ENCODE data around the gene ACTN1. TPM values are rescaled to one million over a fixed set of nuclear protein-coding genes. Genes with fewer than 3 reads are reported as not detected.

ACTN1 gene
- total RNA-seq, 1 experiment from 2014 or later: 148 TPM

- Histone ChIP-seq H3K9me3 (ENCODE audit: low read depth, low read length, poor library complexity, severe bottlenecking) (no peaks in the 10 kb centered on the region), H3K4me3 (ENCODE audit: low read depth, low read length, poor library complexity, severe bottlenecking) (no peak overlapping the region), H3K27me3 (replicated peaks; ENCODE audit: insufficient read depth, low read depth, low read length, poor library complexity) (no peaks in the 10 kb centered on the region), H3K4me1 (ENCODE audit: insufficient read depth, low read length, poor library complexity, severe bottlenecking) (peaks cover 13% of the 10 kb centered on the region), H3K36me3 (ENCODE audit: insufficient read depth, low read length, poor library complexity, severe bottlenecking) (no peaks in the 10 kb centered on the region), H3K27ac (ENCODE audit: low read depth, low read length, poor library complexity, severe bottlenecking) (no peak overlapping the region)
- BruUV-seq (replicated peaks): no TSS peak
- TF ChIP-seq, protein P1, sequence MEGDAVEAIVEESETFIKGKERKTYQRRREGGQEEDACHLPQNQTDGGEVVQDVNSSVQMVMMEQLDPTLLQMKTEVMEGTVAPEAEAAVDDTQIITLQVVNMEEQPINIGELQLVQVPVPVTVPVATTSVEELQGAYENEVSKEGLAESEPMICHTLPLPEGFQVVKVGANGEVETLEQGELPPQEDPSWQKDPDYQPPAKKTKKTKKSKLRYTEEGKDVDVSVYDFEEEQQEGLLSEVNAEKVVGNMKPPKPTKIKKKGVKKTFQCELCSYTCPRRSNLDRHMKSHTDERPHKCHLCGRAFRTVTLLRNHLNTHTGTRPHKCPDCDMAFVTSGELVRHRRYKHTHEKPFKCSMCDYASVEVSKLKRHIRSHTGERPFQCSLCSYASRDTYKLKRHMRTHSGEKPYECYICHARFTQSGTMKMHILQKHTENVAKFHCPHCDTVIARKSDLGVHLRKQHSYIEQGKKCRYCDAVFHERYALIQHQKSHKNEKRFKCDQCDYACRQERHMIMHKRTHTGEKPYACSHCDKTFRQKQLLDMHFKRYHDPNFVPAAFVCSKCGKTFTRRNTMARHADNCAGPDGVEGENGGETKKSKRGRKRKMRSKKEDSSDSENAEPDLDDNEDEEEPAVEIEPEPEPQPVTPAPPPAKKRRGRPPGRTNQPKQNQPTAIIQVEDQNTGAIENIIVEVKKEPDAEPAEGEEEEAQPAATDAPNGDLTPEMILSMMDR (conservative IDR thresholded peaks at IDR 0.05; ENCODE audit: low read depth, low read length): no peak
- TF ChIP-seq EZH2 (IDR thresholded peaks at IDR 0.05; ENCODE audit: borderline replicate concordance, low read depth, low read length, poor library complexity, severe bottlenecking): no peak
- no peak for DNase-seq (ENCODE audit: low spot score)
- POLR2A ChIA-PET (ENCODE audit: low non-redundant PET): no interaction called here
- intact Hi-C loops (cut with micrococcal nuclease; ENCODE audit: unreplicated experiment): no loop called here
- CTCF ChIA-PET: no interaction called here
Observed at GRCh38 chr14:68981139-68981538, 2.0 kb upstream of the ACTN1 start.

DNA sequence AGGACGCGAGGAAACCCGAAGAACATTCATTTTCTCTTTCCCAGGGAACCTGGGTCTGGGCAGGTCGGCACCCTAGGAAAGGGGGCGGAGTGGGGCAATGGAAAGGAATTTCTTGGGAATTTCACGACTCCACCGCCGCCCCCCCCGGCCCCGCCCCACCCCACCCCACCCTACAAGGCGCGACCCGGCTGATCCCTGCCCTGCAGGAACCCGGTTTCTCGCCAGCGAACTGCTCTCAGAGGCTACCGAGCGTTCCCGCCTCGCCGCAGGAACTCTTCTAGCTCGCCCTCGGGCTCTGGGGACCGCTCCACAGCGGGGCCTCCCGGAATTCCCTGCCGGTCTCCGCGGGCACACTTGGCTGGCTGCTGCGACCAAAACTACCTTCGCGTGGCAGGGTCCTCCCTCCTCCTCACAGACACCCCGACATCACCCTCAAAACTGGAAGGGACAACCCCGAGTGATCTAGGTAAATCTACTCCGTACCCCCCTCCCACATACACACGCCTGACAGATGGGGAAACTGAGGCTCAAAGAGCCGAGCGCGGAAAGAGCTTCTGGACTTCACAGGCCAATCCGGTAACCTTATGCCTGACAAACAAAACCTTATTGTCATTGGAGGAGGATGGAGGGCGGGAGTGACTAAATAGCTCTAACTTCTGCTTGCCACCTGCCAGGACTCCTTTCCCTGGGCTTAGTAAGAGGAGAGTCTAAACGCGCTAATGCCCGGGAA lies 785 bp upstream of the ACTN1 start:
- peaks cover 4% of the 10 kb centered on the region for H3K36me3 ChIP-seq (ENCODE audit: insufficient read depth, low read length, poor library complexity, severe bottlenecking)
- ChIA-PET POLR2A (ENCODE audit: low non-redundant PET) (no interaction called here), CTCF (interaction anchor here (1.2 to 1.4 kb wide), 2 partner anchors 26 to 136 kb away, joined by 3 to 4 read pairs; no protein-coding TSS in a partner anchor)
- H3K27ac ChIP-seq (ENCODE audit: low read depth, low read length, poor library complexity, severe bottlenecking): peak overlapping the region; percentile 75
- no TSS peak for BruUV-seq (replicated peaks)
- DNase-seq (ENCODE audit: low spot score): peak; percentile 45
- TF ChIP-seq EZH2 (IDR thresholded peaks at IDR 0.05; ENCODE audit: borderline replicate concordance, low read depth, low read length, poor library complexity, severe bottlenecking): no peak
- TF ChIP-seq, protein P1 (conservative IDR thresholded peaks at IDR 0.05; ENCODE audit: low read depth, low read length): no peak
- no peaks in the 10 kb centered on the region for H3K27me3 ChIP-seq (replicated peaks; ENCODE audit: insufficient read depth, low read depth, low read length, poor library complexity)
- peak overlapping the region; percentile 100 for H3K4me3 ChIP-seq (ENCODE audit: low read depth, low read length, poor library complexity, severe bottlenecking)
- no peaks in the 10 kb centered on the region for H3K9me3 ChIP-seq (ENCODE audit: low read depth, low read length, poor library complexity, severe bottlenecking)
- H3K4me1 ChIP-seq (ENCODE audit: insufficient read depth, low read length, poor library complexity, severe bottlenecking): peaks cover 13% of the 10 kb centered on the region
- intact Hi-C loops (cut with micrococcal nuclease; ENCODE audit: unreplicated experiment): loop anchor here (2.0 kb wide), 2 partner anchors 27 to 69 kb away; no protein-coding TSS in a partner anchor

DNA sequence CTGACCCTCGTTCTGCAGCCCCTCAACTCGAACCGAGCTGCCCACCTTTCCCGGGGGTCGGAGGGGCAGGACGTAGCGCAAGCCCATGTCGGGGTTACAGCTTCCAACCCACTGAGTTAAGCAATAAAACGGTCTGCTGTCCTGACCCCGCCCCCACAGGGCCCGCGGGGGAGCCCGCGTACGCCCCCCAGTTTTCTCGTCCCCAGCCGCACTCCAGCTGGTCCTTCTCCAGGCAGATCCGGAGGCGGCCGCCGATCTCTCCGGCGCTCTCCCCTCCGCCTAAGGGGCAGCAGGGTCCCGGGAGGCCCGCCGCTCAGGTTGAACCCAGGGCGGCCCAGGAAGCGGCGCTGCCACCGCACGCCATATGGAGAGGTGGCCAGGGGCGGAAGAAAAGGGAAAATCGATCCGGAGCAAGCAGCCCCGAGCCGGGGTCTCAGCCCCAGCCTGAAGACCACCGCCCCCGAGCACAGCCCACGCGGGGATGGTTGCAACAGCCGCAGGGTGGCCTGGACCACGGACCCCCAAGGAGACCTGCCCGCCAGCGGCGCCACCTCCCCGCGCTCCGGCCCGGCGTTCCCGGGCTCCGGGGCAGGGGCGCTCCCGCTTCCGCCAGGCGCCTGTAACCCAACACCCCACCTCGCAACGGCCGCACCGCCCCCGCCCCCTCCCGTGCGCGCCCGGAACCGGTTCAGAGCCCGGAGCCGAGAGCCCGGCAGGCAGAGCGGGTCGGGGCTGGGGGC lies 760 bp downstream of the ACTN1 start:
- H3K4me3 ChIP-seq (ENCODE audit: low read depth, low read length, poor library complexity, severe bottlenecking): peak overlapping the region; percentile 100
- POLR2A ChIA-PET (ENCODE audit: low non-redundant PET): interaction anchor here (0.6 kb wide), 1 partner anchor 26 kb away, joined by 3 read pairs; no protein-coding TSS in a partner anchor
- H3K36me3 ChIP-seq (ENCODE audit: insufficient read depth, low read length, poor library complexity, severe bottlenecking): peaks cover 11% of the 10 kb centered on the region
- peak overlapping the region; percentile 96 for H3K27ac ChIP-seq (ENCODE audit: low read depth, low read length, poor library complexity, severe bottlenecking)
- peaks cover 13% of the 10 kb centered on the region for H3K4me1 ChIP-seq (ENCODE audit: insufficient read depth, low read length, poor library complexity, severe bottlenecking)
- CTCF ChIA-PET: no interaction called here
- peak; percentile 63 for DNase-seq (ENCODE audit: low spot score)
- H3K27me3 ChIP-seq (replicated peaks; ENCODE audit: insufficient read depth, low read depth, low read length, poor library complexity): no peaks in the 10 kb centered on the region
- intact Hi-C loops (cut with micrococcal nuclease; ENCODE audit: unreplicated experiment): loop anchor here (2.0 kb wide), 2 partner anchors 26 to 68 kb away; no protein-coding TSS in a partner anchor
- BruUV-seq (replicated peaks): no TSS peak
- H3K9me3 ChIP-seq (ENCODE audit: low read depth, low read length, poor library complexity, severe bottlenecking): no peaks in the 10 kb centered on the region
- TF ChIP-seq, protein P1 (conservative IDR thresholded peaks at IDR 0.05; ENCODE audit: low read depth, low read length): 0 out of 2 replicates have a peak, but pooled peaks have one; percentile 9
- no peak for TF ChIP-seq EZH2 (IDR thresholded peaks at IDR 0.05; ENCODE audit: borderline replicate concordance, low read depth, low read length, poor library complexity, severe bottlenecking)
